H1 (cell line): ENCODE data around the gene BRICD5. TPM values are rescaled to one million over a fixed set of nuclear protein-coding genes. Genes with fewer than 3 reads are reported as not detected.

Experiments
- GABPA ChIP-seq: IDR thresholded peaks from 2 replicates; pipeline ENCODE4 v1.6.1; 2011; ENCODE audit warnings: mild to moderate bottlenecking, low read length, moderate library complexity, borderline replicate concordance; ENCODE audit not compliant: insufficient read depth
- POU5F1 ChIP-seq: IDR thresholded peaks from 2 replicates; pipeline ENCODE4 v1.6.1; 2011; ENCODE audit warnings: low read depth, mild to moderate bottlenecking, low read length, moderate library complexity
- SP1 ChIP-seq: IDR thresholded peaks from 2 replicates; pipeline ENCODE4 v1.6.1; 2011; ENCODE audit warnings: low read depth, low read length
- TBP ChIP-seq: IDR thresholded peaks from 2 replicates; pipeline ENCODE4 v1.6.1; 2011; ENCODE audit warnings: low read depth, low read length, improper control_type of control experiment
- polyA plus RNA-seq, 7 experiments: library from polyadenylated mRNA; depleted of rRNA in 3 of 7; stranded (reverse) in 5 of 7; unstranded in 2 of 7; fragments of >200 nt in 5 of 7; fragments of 200-250 nt in 2 of 7; gene quantifications; 1 replicate in 5 of 7; 2 replicates in 1 of 7; 4 replicates in 1 of 7; pipeline versions ENCODE4 v1.2.1 to v1.2.3, GENCODE V29; 2011 to 2013; ENCODE audit warnings: missing spikeins in 2 of 7, mixed read lengths in 2 of 7
- total RNA-seq: library from RNA; stranded (reverse); fragmentation: NEBNext Ultra II Directional; extraction: Animal tissue kit (Norgen Biotek cat#: 25700); gene quantifications from 2 replicates; pipeline ENCODE4 v1.2.1, GENCODE V29; 2021

The BRICD5 gene
- total and polyA plus RNA-seq, 2 of the 8 experiments (the other 6 are each of a cell fraction or from before 2014, with no cell fraction given) = 8.5 to 14.2 TPM

- TF ChIP-seq TBP (no peak), POU5F1 (no peak), GABPA (no peak), SP1 (no peak)
- TF ChIP-seq, all 59 proteins: peak for 0
These were observed 48.8 kb downstream of the BRICD5 start (continued) for GRCh38 chr16:2161911-2162310.
